Neuronal stem cell (in vitro differentiated cells): ENCODE measurements around the gene PCNX2.

Source experiments
- DNase-seq: peaks from one replicate; pipeline ENCODE4 v3.0.0-alpha.2; 2013; ENCODE audit warnings: low spot score
- H2AFZ ChIP-seq: one replicate; pipeline ENCODE4 v1.6.1; 2013; ENCODE audit warnings: mild to moderate bottlenecking, low read length, inconsistent platforms
- H2AK5ac ChIP-seq: 2 replicates; pipeline ENCODE4 v1.6.1; 2013; ENCODE audit warnings: low read depth, mild to moderate bottlenecking, inconsistent platforms, low read length, moderate library complexity, mixed read lengths
- H2BK120ac ChIP-seq: 2 replicates; pipeline ENCODE4 v1.6.1; 2013; ENCODE audit warnings: low read depth, mild to moderate bottlenecking, inconsistent platforms, low read length, moderate library complexity, mixed read lengths
- H2BK12ac ChIP-seq: one replicate; pipeline ENCODE4 v1.6.1; 2013; ENCODE audit warnings: low read length, inconsistent platforms
- H2BK15ac ChIP-seq: 2 replicates; pipeline ENCODE4 v1.6.1; 2013; ENCODE audit warnings: mild to moderate bottlenecking, low read length, inconsistent platforms, mixed read lengths
- H2BK5ac ChIP-seq: one replicate; pipeline ENCODE4 v1.6.1; 2013; ENCODE audit warnings: inconsistent platforms, mild to moderate bottlenecking, low read length, moderate library complexity
- H3K14ac ChIP-seq: one replicate; pipeline ENCODE4 v1.6.1; 2013; ENCODE audit warnings: low read length, inconsistent platforms
- H3K18ac ChIP-seq: 2 replicates; pipeline ENCODE4 v1.6.1; 2013; ENCODE audit warnings: low read length, inconsistent platforms
- H3K23ac ChIP-seq: 2 replicates; pipeline ENCODE4 v1.6.1; 2013; ENCODE audit warnings: low read depth, mild to moderate bottlenecking, mixed read lengths, low read length, inconsistent platforms; ENCODE audit not compliant: poor library complexity
- H3K27ac ChIP-seq: replicated peaks from 3 replicates; pipeline ENCODE4 v1.5.1; 2013; ENCODE audit warnings: low read length, inconsistent platforms
- H3K27me3 ChIP-seq, 3 experiments: 2 replicates each; pipeline ENCODE4 v1.6.1; 2013; ENCODE audit warnings: low read length in 3 of 3, mild to moderate bottlenecking in 2 of 3, inconsistent platforms in 1 of 3, low read depth in 1 of 3, mixed read lengths in 1 of 3, moderate library complexity in 1 of 3; ENCODE audit not compliant: control insufficient read depth in 3 of 3, insufficient read depth in 3 of 3
- H3K36me3 ChIP-seq, 2 donors: replicated peaks in 1 of 2; 2 replicates each; pipeline ENCODE4 v1.6.1; 2013; ENCODE audit warnings: low read length in 2 of 2; ENCODE audit not compliant: control insufficient read depth in 2 of 2, insufficient read depth in 2 of 2
- H3K4ac ChIP-seq: 2 replicates; pipeline ENCODE4 v1.6.1; 2013; ENCODE audit warnings: inconsistent platforms, mild to moderate bottlenecking, low read length, moderate library complexity
- H3K4me1 ChIP-seq, 2 donors: 1 replicate in 1 of 2; 2 replicates in 1 of 2; pipeline ENCODE4 v1.6.1; 2013; ENCODE audit warnings: low read length in 2 of 2, low read depth in 1 of 2; ENCODE audit not compliant: control insufficient read depth in 2 of 2, insufficient read depth in 1 of 2
- H3K4me2 ChIP-seq: one replicate; pipeline ENCODE4 v1.6.1; 2013; ENCODE audit warnings: mild to moderate bottlenecking, low read length, inconsistent platforms; ENCODE audit not compliant: insufficient read depth, poor library complexity, severe bottlenecking
- H3K4me3 ChIP-seq, 2 donors: 2 replicates each; pipeline ENCODE4 v1.5.1; 2013; ENCODE audit warnings: low read length in 2 of 2, mild to moderate bottlenecking in 2 of 2, inconsistent platforms in 1 of 2, moderate library complexity in 1 of 2
- H3K79me1 ChIP-seq: one replicate; pipeline ENCODE4 v1.6.1; 2013; ENCODE audit warnings: low read depth, mild to moderate bottlenecking, inconsistent platforms, low read length, moderate library complexity
- H3K9ac ChIP-seq: one replicate; pipeline ENCODE4 v1.6.1; 2013; ENCODE audit warnings: mild to moderate bottlenecking, low read depth, low read length, inconsistent platforms; ENCODE audit not compliant: poor library complexity
- H3K9me3 ChIP-seq, 2 donors: replicated peaks in 1 of 2; 2 replicates each; pipeline versions ENCODE3 to v1.6.1; 2013; ENCODE audit warnings: low read length in 2 of 2, mild to moderate bottlenecking in 2 of 2, inconsistent platforms in 1 of 2, low read depth in 1 of 2, mixed read lengths in 1 of 2, moderate library complexity in 1 of 2; ENCODE audit not compliant: control insufficient read depth in 2 of 2, insufficient read depth in 1 of 2
- H4K8ac ChIP-seq: one replicate; pipeline ENCODE4 v1.6.1; 2013; ENCODE audit warnings: low read depth, mild to moderate bottlenecking, inconsistent platforms, low read length, moderate library complexity
- H4K91ac ChIP-seq: one replicate; pipeline ENCODE4 v1.6.1; 2013; ENCODE audit warnings: low read length, low read depth, mild to moderate bottlenecking, inconsistent platforms; ENCODE audit not compliant: poor library complexity
- WGBS, 2 donors: extraction: QIAGEN DNeasy Blood & Tissue Kit; methylation state at CpG; one replicate each; pipeline ENCODE4 v1.1.7; 2013; ENCODE audit warnings: missing lambda C conversion rate in 2 of 2, mixed read lengths in 1 of 2; ENCODE audit not compliant: insufficient read length in 2 of 2, insufficient replicate concordance in 1 of 2; ENCODE audit errors: extremely low coverage in 2 of 2; 5-methylcytosine and 5-hydroxymethylcytosine counted together

The PCNX2 gene

GRCh38 chr1:233122779-233123178 lies 172.7 kb downstream of the PCNX2 start:
- H3K9me3 ChIP-seq, result no peaks in the 10 kb centered on the region
- no peak overlapping the region for H2BK120ac ChIP-seq
- H3K4me2 ChIP-seq, result no peak overlapping the region
- H2BK5ac ChIP-seq, result no peak overlapping the region
- no peak for DNase-seq
- H3K4me1 ChIP-seq, result no peaks in the 10 kb centered on the region
- no peak overlapping the region for H3K14ac ChIP-seq
- H2AK5ac ChIP-seq, result no peak overlapping the region
- H3K4me3 ChIP-seq, result no peak overlapping the region
- no peak overlapping the region for H2AFZ ChIP-seq
- H2BK15ac ChIP-seq, result no peak overlapping the region
- H3K36me3 ChIP-seq, result peaks cover 2% of the 10 kb centered on the region in 2 donors
- no peak overlapping the region for H3K27ac ChIP-seq
- H3K4ac ChIP-seq, result no peak overlapping the region
- no peak overlapping the region for H3K23ac ChIP-seq
- H4K91ac ChIP-seq, result no peak overlapping the region
- no peak overlapping the region for H2BK12ac ChIP-seq
- WGBS, 2 donors, result no CpG with 5 or more reads among the region's 2 CpGs
- H3K27me3 ChIP-seq, result no peaks in the 10 kb centered on the region
- no peak overlapping the region for H3K18ac ChIP-seq
- H3K9ac ChIP-seq, result no peak overlapping the region
- no peaks in the 10 kb centered on the region for H3K79me1 ChIP-seq
- no peak overlapping the region for H4K8ac ChIP-seq

- Histone ChIP-seq H3K27ac (no peak overlapping the region), H2AFZ (no peak overlapping the region), H4K8ac (no peak overlapping the region), H3K9me3 (no peaks in the 10 kb centered on the region), H3K9ac (no peak overlapping the region), H3K4me2 (no peak overlapping the region), H3K18ac (no peak overlapping the region), H3K4me1 (no peaks in the 10 kb centered on the region), H3K23ac (no peak overlapping the region), H3K79me1 (no peaks in the 10 kb centered on the region), H2AK5ac (no peak overlapping the region), H3K36me3 (peaks cover 2% of the 10 kb centered on the region in 2 donors), H4K91ac (no peak overlapping the region), H3K27me3 (no peaks in the 10 kb centered on the region), H2BK15ac (no peak overlapping the region), H2BK5ac (no peak overlapping the region), H3K4ac (no peak overlapping the region), H3K14ac (no peak overlapping the region), H2BK120ac (no peak overlapping the region), H2BK12ac (no peak overlapping the region), H3K4me3 (no peak overlapping the region)
- WGBS, 2 donors, result no CpG with 5 or more reads among the region's 1 CpG
- no peak for DNase-seq
Measured at GRCh38 chr1:233121947-233122559, 173.5 kb downstream of the PCNX2 start.

DNA sequence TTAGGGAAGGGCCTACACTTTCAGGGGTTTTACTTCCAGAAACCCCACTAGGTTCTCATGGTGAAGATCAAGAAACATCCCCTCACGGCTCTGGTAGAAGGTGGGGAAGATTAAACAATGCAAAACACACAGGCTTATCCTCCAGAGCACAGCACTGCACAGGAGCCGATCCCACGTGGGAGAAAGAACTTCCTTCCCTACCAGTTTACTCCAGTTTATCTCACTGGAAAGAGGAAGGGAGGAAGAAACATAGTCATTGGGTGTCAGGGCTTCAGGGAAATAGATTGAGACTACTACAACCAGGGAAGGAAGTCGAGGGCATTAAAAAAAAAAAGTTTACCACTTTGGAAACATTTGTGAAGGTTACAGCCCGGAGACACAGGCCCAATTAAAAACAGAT lies 180.7 kb downstream of the PCNX2 start:
- Histone ChIP-seq H2AK5ac (no peak overlapping the region), H3K9me3 (no peaks in the 10 kb centered on the region), H3K18ac (no peak overlapping the region), H2BK12ac (no peak overlapping the region), H3K9ac (no peak overlapping the region), H3K4ac (no peak overlapping the region), H3K4me3 (no peak overlapping the region), H2BK15ac (no peak overlapping the region), H2AFZ (peak overlapping the region; percentile 32), H2BK5ac (no peak overlapping the region), H3K4me2 (no peak overlapping the region), H3K79me1 (no peaks in the 10 kb centered on the region), H3K27me3 (no peaks in the 10 kb centered on the region), H3K14ac (no peak overlapping the region), H3K36me3 (peaks cover 0 to 2% of the 10 kb centered on the region in 2 donors), H3K27ac (no peak overlapping the region), H3K23ac (no peak overlapping the region), H4K91ac (no peak overlapping the region), H2BK120ac (no peak overlapping the region), H3K4me1 (peaks cover 10 to 17% of the 10 kb centered on the region in 2 donors), H4K8ac (no peak overlapping the region)
- no peak for DNase-seq
- no CpG with 5 or more reads among the region's 5 CpGs for WGBS, 2 donors

- Histone ChIP-seq H3K4me1 (peaks cover 10 to 17% of the 10 kb centered on the region in 2 donors), H4K8ac (no peak overlapping the region), H3K4ac (no peak overlapping the region), H2BK5ac (no peak overlapping the region), H3K9ac (no peak overlapping the region), H2BK15ac (no peak overlapping the region), H2AK5ac (no peak overlapping the region), H3K36me3 (peaks cover 0 to 2% of the 10 kb centered on the region in 2 donors), H2BK12ac (no peak overlapping the region), H3K27me3 (no peaks in the 10 kb centered on the region), H3K27ac (no peak overlapping the region), H3K14ac (no peak overlapping the region), H4K91ac (no peak overlapping the region), H2AFZ (peak overlapping the region; percentile 32), H3K9me3 (no peaks in the 10 kb centered on the region), H3K4me2 (no peak overlapping the region), H3K18ac (peak overlapping the region; percentile 11), H3K4me3 (no peak overlapping the region), H3K79me1 (no peaks in the 10 kb centered on the region), H2BK120ac (no peak overlapping the region), H3K23ac (no peak overlapping the region)
- no peak for DNase-seq
- no CpG with 5 or more reads among the region's 5 CpGs for WGBS, 2 donors
Measured at GRCh38 chr1:233114159-233114558, 181.4 kb downstream of the PCNX2 start.
